SK-N-SH (cell line): ENCODE results near the gene DCANP1. TPM values are rescaled to one million over a fixed set of nuclear protein-coding genes. Genes with fewer than 3 reads are reported as not detected.

ENCODE experiments used
- CTCF ChIA-PET: fragments of 300-600, 350-600 bp; formaldehyde crosslinking; extraction: SDS; loops from one replicate; lab custom pipeline; 2021; lab: Yijun Ruan, JAX
- POLR2A ChIA-PET: fragments of 350-600 bp; sonication (Branson Sonifier 250); formaldehyde crosslinking; extraction: SDS; loops from one replicate; lab custom pipeline; 2020; ENCODE audit warnings: antibody characterized with exemption, inconsistent platforms; lab: Yijun Ruan, JAX
- DNase-seq: peaks from one replicate; pipeline ENCODE4 v3.0.0; 2012
- H2AFZ ChIP-seq: fragments of 200-600 bp; sonication (generic); 2 replicates; pipeline ENCODE4 v1.8.1; 2016; ENCODE audit warnings: antibody characterized with exemption, mild to moderate bottlenecking, low read depth
- H3F3A ChIP-seq: fragments of 200-600 bp; sonication (generic); replicated peaks from 2 replicates; pipeline ENCODE3; 2016; ENCODE audit warnings: antibody characterized with exemption, mild to moderate bottlenecking; ENCODE audit not compliant: insufficient read depth
- H3K27ac ChIP-seq, 2 experiments: fragments of 200-500 bp in 1 of 2; fragments of 200-600 bp in 1 of 2; sonication (Bioruptor generic) in 1 of 2; sonication (generic), shearing (Covaris generic) in 1 of 2; 2 replicates each; pipeline versions ENCODE4 v1.5.1 to v1.6.1; 2014 to 2016; ENCODE audit warnings: low read depth in 2 of 2, inconsistent platforms in 1 of 2, low read length in 1 of 2, mild to moderate bottlenecking in 1 of 2, mixed read lengths in 1 of 2
- H3K27me3 ChIP-seq: fragments of 200-600 bp; sonication (generic), shearing (Covaris generic); 2 replicates; pipeline ENCODE4 v1.6.1; 2016; ENCODE audit warnings: mixed run types; ENCODE audit not compliant: insufficient read depth
- H3K36me3 ChIP-seq, 2 experiments: fragments of 200-500 bp in 1 of 2; fragments of 200-600 bp in 1 of 2; sonication (Bioruptor generic) in 1 of 2; sonication (generic) in 1 of 2; replicated peaks in 1 of 2; 2 replicates each; pipeline versions ENCODE3 to v1.5.1; 2014 to 2016; ENCODE audit warnings: low read length in 1 of 2, mild to moderate bottlenecking in 1 of 2; ENCODE audit not compliant: insufficient read depth in 2 of 2, control insufficient read depth in 1 of 2
- H3K4me1 ChIP-seq, 2 experiments: fragments of 200-500 bp in 1 of 2; fragments of 200-600 bp in 1 of 2; sonication (Bioruptor generic) in 1 of 2; sonication (generic), shearing (Covaris generic) in 1 of 2; 2 replicates each; pipeline versions ENCODE4 v1.5.1 to v1.6.1; 2014 to 2016; ENCODE audit warnings: low read depth in 1 of 2, low read length in 1 of 2, mixed run types in 1 of 2; ENCODE audit not compliant: insufficient read depth in 2 of 2, control insufficient read depth in 1 of 2
- H3K4me2 ChIP-seq: fragments of 200-600 bp; sonication (generic), shearing (Covaris generic); 2 replicates; pipeline ENCODE4 v1.6.1; 2017; ENCODE audit warnings: mixed run types
- H3K4me3 ChIP-seq, 2 experiments: fragments of 200-500 bp in 1 of 2; fragments of 200-600 bp in 1 of 2; sonication (Bioruptor generic) in 1 of 2; sonication (generic), shearing (Covaris generic) in 1 of 2; 2 replicates each; pipeline versions ENCODE4 v1.5.1 to v1.8.1; 2014 to 2016; ENCODE audit warnings: low read depth in 2 of 2, inconsistent platforms in 1 of 2, low read length in 1 of 2, mild to moderate bottlenecking in 1 of 2, mixed read lengths in 1 of 2, moderate library complexity in 1 of 2
- H3K79me2 ChIP-seq: fragments of 200-600 bp; sonication (generic); 2 replicates; pipeline ENCODE4 v1.8.1; 2017; ENCODE audit warnings: mild to moderate bottlenecking; ENCODE audit not compliant: insufficient read depth
- H3K9ac ChIP-seq: fragments of 200-600 bp; sonication (generic); 2 replicates; pipeline ENCODE4 v1.6.1; 2017; ENCODE audit warnings: mixed run types
- H3K9me2 ChIP-seq: fragments of 200-600 bp; sonication (generic); 2 replicates; pipeline ENCODE4 v1.6.1; 2017; ENCODE audit warnings: mixed run types
- H3K9me3 ChIP-seq: fragments of 200-600 bp; sonication (generic); 2 replicates; pipeline ENCODE4 v1.6.1; 2017; ENCODE audit warnings: mixed run types, mild to moderate bottlenecking, moderate library complexity
- H4K20me1 ChIP-seq: fragments of 200-600 bp; sonication (generic); 2 replicates; pipeline ENCODE4 v1.6.1; 2017; ENCODE audit warnings: mild to moderate bottlenecking, mixed run types; ENCODE audit not compliant: insufficient read depth
- CTCF ChIP-seq: fragments of 200-600 bp; sonication (generic); IDR thresholded peaks from 2 replicates; pipeline ENCODE4 v1.6.1; 2017; ENCODE audit warnings: antibody characterized with exemption, mild to moderate bottlenecking, moderate library complexity
- ELF1 ChIP-seq: IDR thresholded peaks from 2 replicates; pipeline ENCODE4 v1.4.0; 2012
- EP300 ChIP-seq, 2 experiments: IDR thresholded peaks; 2 replicates each; pipeline versions ENCODE4 v1.4.0 to v1.6.1; 2012; ENCODE audit warnings: borderline replicate concordance in 1 of 2, low read depth in 1 of 2, low read length in 1 of 2
- FOXJ3 ChIP-seq: sonication (generic); formaldehyde crosslinking; IDR thresholded peaks from 2 replicates; pipeline ENCODE4 v1.5.1; 2020; ENCODE audit warnings: mild to moderate bottlenecking, missing genetic modification reagents
- GABPA ChIP-seq: IDR thresholded peaks from 2 replicates; pipeline ENCODE4 v1.4.0; 2012; ENCODE audit warnings: low read depth, mild to moderate bottlenecking
- GATA2 ChIP-seq: sonication (generic); formaldehyde crosslinking; IDR thresholded peaks from 2 replicates; pipeline ENCODE4 v1.5.0; 2020; ENCODE audit warnings: mild to moderate bottlenecking, missing genetic modification reagents
- MEF2A ChIP-seq: IDR thresholded peaks from 2 replicates; pipeline ENCODE4 v1.4.0; 2012; ENCODE audit warnings: low read depth, borderline replicate concordance
- NFIC ChIP-seq: IDR thresholded peaks from 2 replicates; pipeline ENCODE4 v1.4.0; 2012; ENCODE audit warnings: borderline replicate concordance
- POLR2AphosphoS5 ChIP-seq: IDR thresholded peaks from 2 replicates; pipeline ENCODE4 v1.6.1; 2012; ENCODE audit warnings: low read depth, low read length
- RAD21 ChIP-seq: IDR thresholded peaks from 2 replicates; pipeline ENCODE4 v1.6.1; 2012; ENCODE audit warnings: mild to moderate bottlenecking, low read length
- SIN3A ChIP-seq: IDR thresholded peaks from 2 replicates; pipeline ENCODE4 v1.6.1; 2012; ENCODE audit warnings: low read depth, mild to moderate bottlenecking, low read length, moderate library complexity, borderline replicate concordance
- TAF1 ChIP-seq: IDR thresholded peaks from 2 replicates; pipeline ENCODE4 v1.6.1; 2012; ENCODE audit warnings: low read depth, mild to moderate bottlenecking, low read length, moderate library complexity, borderline replicate concordance
- TCF12 ChIP-seq: IDR thresholded peaks from 2 replicates; pipeline ENCODE4 v1.4.0; 2012
- YY1 ChIP-seq: IDR thresholded peaks from 2 replicates; pipeline ENCODE4 v1.4.0; 2012; ENCODE audit warnings: low read depth, mild to moderate bottlenecking
- WGBS: methylation state at CpG from one replicate; pipeline ENCODE4 v1.1.6; 2017; ENCODE audit warnings: low lambda C conversion rate; 5-methylcytosine and 5-hydroxymethylcytosine counted together
- polyA plus RNA-seq, 3 experiments: library from polyadenylated mRNA; depleted of rRNA; stranded (reverse); fragments of >200 nt; gene quantifications; 2 replicates each; pipeline ENCODE4 v1.2.3, GENCODE V29; 2012
- TF ChIP-seq, protein P1 (sequence below): IDR thresholded peaks from 2 replicates; pipeline ENCODE4 v1.6.1; 2012; ENCODE audit warnings: mild to moderate bottlenecking, low read depth, low read length, moderate library complexity
- TF ChIP-seq, protein P2 (sequence below): IDR thresholded peaks from 2 replicates; pipeline ENCODE4 v1.4.0; 2012; ENCODE audit warnings: low read depth, borderline replicate concordance
- TF ChIP-seq, protein P3 (sequence below): fragments of 150-350 bp; IDR thresholded peaks from 2 replicates; pipeline ENCODE4 v1.6.1; 2016; ENCODE audit warnings: mild to moderate bottlenecking, low read depth, low read length

Gene DCANP1
- polyA plus RNA-seq, 1 of the 3 experiments (the other 2 are of a cell fraction) = not detected

GRCh38 chr5:135471726-135472125 lies 24.6 kb upstream of the DCANP1 start (continued):
- TF ChIP-seq, protein P1, sequence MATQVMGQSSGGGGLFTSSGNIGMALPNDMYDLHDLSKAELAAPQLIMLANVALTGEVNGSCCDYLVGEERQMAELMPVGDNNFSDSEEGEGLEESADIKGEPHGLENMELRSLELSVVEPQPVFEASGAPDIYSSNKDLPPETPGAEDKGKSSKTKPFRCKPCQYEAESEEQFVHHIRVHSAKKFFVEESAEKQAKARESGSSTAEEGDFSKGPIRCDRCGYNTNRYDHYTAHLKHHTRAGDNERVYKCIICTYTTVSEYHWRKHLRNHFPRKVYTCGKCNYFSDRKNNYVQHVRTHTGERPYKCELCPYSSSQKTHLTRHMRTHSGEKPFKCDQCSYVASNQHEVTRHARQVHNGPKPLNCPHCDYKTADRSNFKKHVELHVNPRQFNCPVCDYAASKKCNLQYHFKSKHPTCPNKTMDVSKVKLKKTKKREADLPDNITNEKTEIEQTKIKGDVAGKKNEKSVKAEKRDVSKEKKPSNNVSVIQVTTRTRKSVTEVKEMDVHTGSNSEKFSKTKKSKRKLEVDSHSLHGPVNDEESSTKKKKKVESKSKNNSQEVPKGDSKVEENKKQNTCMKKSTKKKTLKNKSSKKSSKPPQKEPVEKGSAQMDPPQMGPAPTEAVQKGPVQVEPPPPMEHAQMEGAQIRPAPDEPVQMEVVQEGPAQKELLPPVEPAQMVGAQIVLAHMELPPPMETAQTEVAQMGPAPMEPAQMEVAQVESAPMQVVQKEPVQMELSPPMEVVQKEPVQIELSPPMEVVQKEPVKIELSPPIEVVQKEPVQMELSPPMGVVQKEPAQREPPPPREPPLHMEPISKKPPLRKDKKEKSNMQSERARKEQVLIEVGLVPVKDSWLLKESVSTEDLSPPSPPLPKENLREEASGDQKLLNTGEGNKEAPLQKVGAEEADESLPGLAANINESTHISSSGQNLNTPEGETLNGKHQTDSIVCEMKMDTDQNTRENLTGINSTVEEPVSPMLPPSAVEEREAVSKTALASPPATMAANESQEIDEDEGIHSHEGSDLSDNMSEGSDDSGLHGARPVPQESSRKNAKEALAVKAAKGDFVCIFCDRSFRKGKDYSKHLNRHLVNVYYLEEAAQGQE = no peak
- TF ChIP-seq YY1 (no peak), ELF1 (no peak), TAF1 (no peak), GABPA (no peak), MEF2A (no peak)
- TF ChIP-seq, protein P2, sequence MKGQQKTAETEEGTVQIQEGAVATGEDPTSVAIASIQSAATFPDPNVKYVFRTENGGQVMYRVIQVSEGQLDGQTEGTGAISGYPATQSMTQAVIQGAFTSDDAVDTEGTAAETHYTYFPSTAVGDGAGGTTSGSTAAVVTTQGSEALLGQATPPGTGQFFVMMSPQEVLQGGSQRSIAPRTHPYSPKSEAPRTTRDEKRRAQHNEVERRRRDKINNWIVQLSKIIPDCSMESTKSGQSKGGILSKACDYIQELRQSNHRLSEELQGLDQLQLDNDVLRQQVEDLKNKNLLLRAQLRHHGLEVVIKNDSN = no peak

DNA sequence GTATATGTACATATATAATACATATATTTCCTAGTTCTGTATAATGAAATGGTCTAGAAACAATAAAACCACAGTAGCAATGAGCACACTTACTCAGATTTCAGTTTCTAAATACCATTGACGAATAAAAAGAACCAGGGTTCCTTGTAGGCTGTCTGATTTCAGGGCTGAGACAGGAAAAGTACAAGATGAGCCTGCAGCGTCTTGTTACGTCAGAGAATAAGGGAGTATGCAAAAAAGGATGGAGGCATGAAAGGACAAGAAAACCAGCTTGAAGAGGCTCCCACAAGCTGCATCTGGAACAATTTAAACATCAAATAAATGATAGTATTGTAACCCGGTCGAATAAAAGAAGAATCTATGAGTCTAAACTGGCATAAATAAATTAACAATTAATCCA lies 22.8 kb upstream of the DCANP1 start:
- H3F3A ChIP-seq = no peaks in the 10 kb centered on the region
- no peaks in the 10 kb centered on the region for H3K9me3 ChIP-seq
- H3K36me3 ChIP-seq = no peaks in the 10 kb centered on the region
- no peak overlapping the region for H3K27ac ChIP-seq
- no peaks in the 10 kb centered on the region for H3K79me2 ChIP-seq
- TF ChIP-seq RAD21 = no peak
- TF ChIP-seq, protein P1 = no peak
- TF ChIP-seq SIN3A = no peak
- TF ChIP-seq FOXJ3 (CRISPR knock-in tag) = no peak
- TF ChIP-seq EP300 (IDR thresholded peaks at IDR 0.05; ENCODE audit: borderline replicate concordance in 1 of 2, low read depth in 1 of 2, low read length in 1 of 2) = no peak
- TF ChIP-seq, protein P3, sequence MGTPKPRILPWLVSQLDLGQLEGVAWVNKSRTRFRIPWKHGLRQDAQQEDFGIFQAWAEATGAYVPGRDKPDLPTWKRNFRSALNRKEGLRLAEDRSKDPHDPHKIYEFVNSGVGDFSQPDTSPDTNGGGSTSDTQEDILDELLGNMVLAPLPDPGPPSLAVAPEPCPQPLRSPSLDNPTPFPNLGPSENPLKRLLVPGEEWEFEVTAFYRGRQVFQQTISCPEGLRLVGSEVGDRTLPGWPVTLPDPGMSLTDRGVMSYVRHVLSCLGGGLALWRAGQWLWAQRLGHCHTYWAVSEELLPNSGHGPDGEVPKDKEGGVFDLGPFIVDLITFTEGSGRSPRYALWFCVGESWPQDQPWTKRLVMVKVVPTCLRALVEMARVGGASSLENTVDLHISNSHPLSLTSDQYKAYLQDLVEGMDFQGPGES = no peak
- TF ChIP-seq POLR2AphosphoS5 = no peak
- no peak for TF ChIP-seq GATA2 (CRISPR knock-in tag)
- TF ChIP-seq CTCF = no peak
- TF ChIP-seq NFIC = no peak
- TF ChIP-seq TCF12 = no peak
- TF ChIP-seq, all 33 proteins: peak for 0
- Histone ChIP-seq H4K20me1 (no peaks in the 10 kb centered on the region), H3K9ac (no peak overlapping the region), H3K4me1 (peaks cover 0 to 3% of the 10 kb centered on the region in 2 experiments; a peak in 1 of 4 replicates), H3K27me3 (peaks cover 44% of the 10 kb centered on the region; the same call in 1 of the 2 replicates), H2AFZ (no peak overlapping the region), H3K4me3 (no peak overlapping the region), H3K9me2 (no peaks in the 10 kb centered on the region), H3K4me2 (no peak overlapping the region)
- no peak for DNase-seq
- 59% methylated on average over 5 of the region's 5 CpGs for WGBS
- ChIA-PET POLR2A (no interaction called here), CTCF (interaction anchor here (1.3 to 18.5 kb wide), 5 partner anchors 8 to 100 kb away, joined by 5 to 791 read pairs (median 13); partner anchors contain the start of gene CXCL14)
